Measurements from ENCODE around the gene WNT1. TPM values are rescaled to one million over a fixed set of nuclear protein-coding genes. Genes with fewer than 3 reads are reported as not detected.

WNT1 gene
- total RNA-seq, 1 experiment from 2014 or later = not detected

- Histone ChIP-seq H3K4ac (ENCODE audit: low read depth, low read length) (no peak overlapping the region), H3K79me1 (ENCODE audit: insufficient read depth, low read depth, low read length, poor library complexity, severe bottlenecking) (no peaks in the 10 kb centered on the region), H3K27me3 (ENCODE audit: insufficient read depth, low read length) (peaks cover 91% of the 10 kb centered on the region), H3K18ac (ENCODE audit: insufficient read length, low read depth, low read length) (no peak overlapping the region), H3K4me2 (ENCODE audit: insufficient read depth, insufficient read length, low read length) (no peak overlapping the region), H3K27ac (ENCODE audit: insufficient read length, low read depth, low read length) (no peak overlapping the region), H2BK5ac (ENCODE audit: insufficient read length, low read length) (no peak overlapping the region), H2BK15ac (ENCODE audit: low read depth, low read length) (no peak overlapping the region), H2BK12ac (ENCODE audit: insufficient read length, low read depth, low read length) (no peak overlapping the region), H2AFZ (ENCODE audit: low read length) (no peak overlapping the region), H4K8ac (replicated peaks; ENCODE audit: insufficient read length, low read depth, low read length) (no peak overlapping the region), H3K23ac (ENCODE audit: insufficient read length, low read depth, low read length) (no peak overlapping the region), H3K14ac (ENCODE audit: insufficient read depth, low read length) (no peak overlapping the region), H3K56ac (ENCODE audit: insufficient read length, low read depth, low read length) (no peak overlapping the region), H2BK20ac (ENCODE audit: low read depth, low read length, poor library complexity, severe bottlenecking) (no peak overlapping the region), H3K23me2 (ENCODE audit: insufficient read length, low read depth, low read length, poor library complexity, severe bottlenecking) (peaks cover 9% of the 10 kb centered on the region), H4K5ac (ENCODE audit: insufficient read length, low read depth, low read length) (no peak overlapping the region), H4K20me1 (ENCODE audit: control insufficient read depth, insufficient read depth, insufficient read length) (no peaks in the 10 kb centered on the region), H3T11ph (ENCODE audit: low read length) (no peak overlapping the region), H2BK120ac (ENCODE audit: low read depth, low read length, poor library complexity, severe bottlenecking) (no peak overlapping the region), H3K79me2 (ENCODE audit: insufficient read depth, low read length) (no peaks in the 10 kb centered on the region), H3K4me1 (ENCODE audit: insufficient read depth, low read length) (peaks cover under 1% of the 10 kb centered on the region; the same call in 1 of the 2 replicates), H3K9ac (ENCODE audit: extremely low read depth, insufficient read length, low read length) (no peak overlapping the region), H2AK5ac (ENCODE audit: insufficient read length, low read length) (no peak overlapping the region), H4K91ac (ENCODE audit: insufficient read length, low read depth, low read length) (no peak overlapping the region), H3K9me3 (ENCODE audit: control insufficient read depth, low read depth, low read length) (no peaks in the 10 kb centered on the region)
- H3K27ac Mint-ChIP-seq = no peak overlapping the region
- no CpG with 5 or more reads among the region's 19 CpGs for WGBS (ENCODE audit: extremely low coverage, insufficient read length, low lambda C conversion rate)
- peak; percentile 83 for DNase-seq
- TF ChIP-seq CTCF (conservative IDR thresholded peaks at IDR 0.05) = peak; percentile 77
- H3K4me3 Mint-ChIP-seq = peak overlapping the region in 1 of 2 experiments; percentile 55; a peak in 2 of 5 replicates
- peaks cover 5 to 6% of the 10 kb centered on the region in 2 experiments; a peak in 4 of 5 replicates for H3K9me3 Mint-ChIP-seq
- peaks cover 32 to 41% of the 10 kb centered on the region in 2 experiments for H3K4me1 Mint-ChIP-seq
- H3K36me3 Mint-ChIP-seq (ENCODE audit: insufficient read depth in 1 of 3, low read depth in 3 of 3) = no peaks in the 10 kb centered on the region; a peak in 1 of 7 replicates
- peaks cover 99% of the 10 kb centered on the region for H3K27me3 Mint-ChIP-seq (ENCODE audit: low read depth)
These were observed 4.0 kb upstream of the WNT1 start for GRCh38 chr12:48973941-48974673.

Measured in H9 (cell line).